Endothelial cell of umbilical vein (primary cell): ENCODE results near the gene TLR4. TPM values are rescaled to one million over a fixed set of nuclear protein-coding genes. Genes with fewer than 3 reads are reported as not detected.

Source experiments
- BruUV-seq: library from RNA; stranded (reverse); fragments of 400-500 nt; replicated peaks from 2 replicates; lab custom pipeline; 2021; lab: Mats Ljungman, UMichigan
- CTCF ChIA-PET: fragments of 300-600, 350-600 bp; sonication (Branson Sonifier 250); formaldehyde crosslinking; loops from one replicate; lab custom pipeline; 2021; ENCODE audit warnings: antibody characterized with exemption, inconsistent platforms; lab: Charles Lee
- POLR2A ChIA-PET: fragments of 300-600, 350-600 bp; sonication (Branson Sonifier 250); formaldehyde crosslinking; loops from one replicate; lab custom pipeline; 2021; ENCODE audit warnings: antibody characterized with exemption, inconsistent platforms; lab: Charles Lee
- DNase-seq: peaks from one replicate; pipeline ENCODE4 v3.0.0-alpha.2; 2011; ENCODE audit warnings: low read depth, low spot score
- FAIRE-seq: peaks from 2 replicates; lab custom pipeline; 2011; peaks lifted over from hg19 to GRCh38; lab: Jason Lieb, UNC
- H2AFZ ChIP-seq: 2 replicates; pipeline ENCODE4 v1.6.0; 2012; ENCODE audit warnings: low read depth, low read length, control low read depth, inconsistent platforms
- H3K27ac ChIP-seq: 2 replicates; pipeline ENCODE4 v1.5.1; 2011; ENCODE audit warnings: low read depth, mild to moderate bottlenecking, control low read depth, low read length, moderate library complexity; ENCODE audit not compliant: insufficient read depth
- H3K27me3 ChIP-seq, 2 experiments: 2 replicates each; pipeline versions ENCODE4 v1.6.0 to v1.6.1; 2011; ENCODE audit warnings: low read length in 2 of 2, mixed read lengths in 1 of 2; ENCODE audit not compliant: control insufficient read depth in 2 of 2, insufficient read depth in 2 of 2
- H3K36me3 ChIP-seq, 2 experiments: 2 replicates in 1 of 2; 3 replicates in 1 of 2; pipeline ENCODE4 v1.5.1; 2011; ENCODE audit warnings: low read length in 2 of 2, mild to moderate bottlenecking in 1 of 2, moderate library complexity in 1 of 2; ENCODE audit not compliant: control insufficient read depth in 2 of 2, insufficient read depth in 2 of 2; ENCODE audit errors: extremely low read depth in 1 of 2
- H3K4me1 ChIP-seq: 3 replicates; pipeline ENCODE4 v1.5.1; 2011; ENCODE audit warnings: mild to moderate bottlenecking, low read length; ENCODE audit not compliant: control insufficient read depth, insufficient read depth; ENCODE audit errors: extremely low read depth
- H3K4me2 ChIP-seq: 2 replicates; pipeline ENCODE4 v1.6.1; 2011; ENCODE audit warnings: low read length, control low read depth, mixed read lengths; ENCODE audit not compliant: insufficient read depth
- H3K4me3 ChIP-seq, 3 experiments: fragments of 200-600 bp in 1 of 3; sonication (generic), shearing (Covaris generic) in 1 of 3; replicated peaks in 1 of 3; 2 replicates each; pipeline ENCODE4 v1.5.1; 2011 to 2016; ENCODE audit warnings: control low read depth in 3 of 3, low read length in 3 of 3, mild to moderate bottlenecking in 2 of 3, inconsistent platforms in 1 of 3, low read depth in 1 of 3, moderate library complexity in 1 of 3; ENCODE audit not compliant: insufficient read depth in 1 of 3
- H3K79me2 ChIP-seq: 2 replicates; pipeline ENCODE4 v1.6.0; 2012; ENCODE audit warnings: low read length, inconsistent platforms; ENCODE audit not compliant: control insufficient read depth, insufficient read depth
- H3K9ac ChIP-seq: replicated peaks from 2 replicates; pipeline ENCODE3; 2011; ENCODE audit warnings: low read length, control low read depth; ENCODE audit not compliant: insufficient read depth; ENCODE audit errors: extremely low read depth
- H3K9me1 ChIP-seq: replicated peaks from 3 replicates; pipeline ENCODE4 v1.6.0; 2011; ENCODE audit warnings: mild to moderate bottlenecking, low read length; ENCODE audit not compliant: control insufficient read depth, insufficient read depth; ENCODE audit errors: extremely low read depth
- H3K9me3 ChIP-seq: replicated peaks from 2 replicates; pipeline ENCODE4 v1.5.1; 2012; ENCODE audit warnings: low read length, inconsistent platforms; ENCODE audit not compliant: control insufficient read depth, insufficient read depth
- H4K20me1 ChIP-seq: replicated peaks from 2 replicates; pipeline ENCODE3; 2011; ENCODE audit warnings: mild to moderate bottlenecking, low read length; ENCODE audit not compliant: control insufficient read depth, insufficient read depth; ENCODE audit errors: extremely low read depth
- EZH2 ChIP-seq: IDR thresholded peaks from 2 replicates; pipeline ENCODE4 v1.6.1; 2012; ENCODE audit warnings: borderline replicate concordance, low read depth, mild to moderate bottlenecking, moderate library complexity, low read length, inconsistent platforms; ENCODE audit not compliant: severe bottlenecking
- FOS ChIP-seq: IDR thresholded peaks from 2 replicates; pipeline ENCODE4 v1.6.1; 2011; ENCODE audit warnings: mild to moderate bottlenecking, low read length, moderate library complexity, borderline replicate concordance; ENCODE audit not compliant: insufficient read depth
- GATA2 ChIP-seq: IDR thresholded peaks from 2 replicates; pipeline ENCODE4 v1.7.0; 2011; ENCODE audit warnings: low read depth, mild to moderate bottlenecking, moderate library complexity, mixed read lengths, low read length; ENCODE audit not compliant: insufficient read length, insufficient read depth
- JUN ChIP-seq: IDR thresholded peaks from 2 replicates; pipeline ENCODE4 v1.6.1; 2011; ENCODE audit warnings: borderline replicate concordance, low read depth; ENCODE audit not compliant: insufficient read length, insufficient read depth
- MYC ChIP-seq: IDR thresholded peaks from one replicate; pipeline ENCODE4 v1.6.1; 2011; ENCODE audit warnings: mild to moderate bottlenecking, low read depth, low read length
- POLR2A ChIP-seq: IDR thresholded peaks from 2 replicates; pipeline ENCODE4 v1.6.1; 2012; ENCODE audit warnings: low read depth, mild to moderate bottlenecking, control low read depth, low read length
- POLR2AphosphoS5 ChIP-seq: IDR thresholded peaks from 2 replicates; pipeline ENCODE4 v1.6.1; 2012; ENCODE audit warnings: low read depth, mild to moderate bottlenecking, control low read depth, low read length, moderate library complexity; ENCODE audit not compliant: insufficient read depth
- dilution Hi-C: fragments of 300-500 bp; cut with MboI; formaldehyde crosslinking; loops from one replicate; pipeline ENCODE4 v1.15.0; 2019; ENCODE audit warnings: low sequenced_read_pairs; ENCODE audit not compliant: extremely low pct_ligation_motif_present
- intact Hi-C: fragments of 100-400 bp; cut with micrococcal nuclease; formaldehyde crosslinking; loops from one replicate; pipeline ENCODE4 v1.10.0; 2022
- polyA plus RNA-seq, 4 experiments: library from polyadenylated mRNA; depleted of rRNA in 3 of 4; stranded (reverse) in 3 of 4; unstranded in 1 of 4; fragments of >200 nt; gene quantifications; 2 replicates each; pipeline versions ENCODE4 v1.2.1 to v1.2.3, GENCODE V29; 2011 to 2012; ENCODE audit warnings: missing spikeins in 1 of 4
- total RNA-seq: library from RNA; stranded (reverse); gene quantifications from 2 replicates; pipeline ENCODE4 v1.2.3, GENCODE V29; 2021
- TF ChIP-seq, protein P1 (sequence below): IDR thresholded peaks from 2 replicates; pipeline ENCODE4 v1.6.1; 2011; ENCODE audit not compliant: insufficient read depth, insufficient read length
- TF ChIP-seq, protein P2 (sequence below), 2 donors: IDR thresholded peaks; 1 replicate in 1 of 2; 2 replicates in 1 of 2; pipeline ENCODE4 v1.5.1; 2011; ENCODE audit warnings: low read length in 2 of 2, mild to moderate bottlenecking in 2 of 2, moderate library complexity in 2 of 2, control low read depth in 1 of 2, inconsistent platforms in 1 of 2, low read depth in 1 of 2; ENCODE audit not compliant: insufficient read depth in 1 of 2; ENCODE audit errors: extremely low read depth in 1 of 2

Gene TLR4
- total and polyA plus RNA-seq, 2 donors (not counting 3 experiments of a cell fraction or from before 2014, with no cell fraction given) = 18.2 to 38.6 TPM

DNA sequence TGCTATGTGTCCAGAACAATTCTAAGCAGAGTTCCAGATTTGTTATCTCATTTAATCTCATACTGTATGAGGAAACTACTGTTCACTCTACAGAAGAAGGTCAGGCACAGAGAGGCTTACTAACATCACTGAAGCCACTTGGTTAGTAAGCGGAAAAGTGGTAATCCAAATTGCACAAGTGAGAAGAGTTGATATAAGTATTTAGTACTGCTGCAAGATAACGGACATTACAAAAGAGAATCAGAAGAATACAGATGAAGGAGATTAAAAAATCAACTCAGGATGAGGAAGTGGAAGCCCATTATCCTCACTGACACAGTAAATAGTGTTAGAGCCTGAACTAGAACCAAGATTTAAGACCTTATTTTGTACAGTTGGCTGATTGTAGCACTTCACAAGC lies 22.3 kb upstream of the TLR4 start:
- Histone ChIP-seq H3K9me3 (no peaks in the 10 kb centered on the region), H3K27ac (no peak overlapping the region), H3K27me3 (no peaks in the 10 kb centered on the region), H3K9me1 (no peaks in the 10 kb centered on the region), H3K79me2 (no peaks in the 10 kb centered on the region), H4K20me1 (no peaks in the 10 kb centered on the region), H3K9ac (no peak overlapping the region), H3K36me3 (no peaks in the 10 kb centered on the region), H3K4me1 (peaks cover 44% of the 10 kb centered on the region), H3K4me3 (no peak overlapping the region), H3K4me2 (no peak overlapping the region), H2AFZ (no peak overlapping the region)
- ChIA-PET POLR2A (no interaction called here), CTCF (interaction anchor here (1.4 kb wide), 1 partner anchor 10 kb away, joined by 3 read pairs; no protein-coding TSS in a partner anchor)
- dilution Hi-C loops = no loop called here
- no peak for DNase-seq
- no peak for FAIRE-seq
- intact Hi-C loops = no loop called here
- TF ChIP-seq, protein P1, sequence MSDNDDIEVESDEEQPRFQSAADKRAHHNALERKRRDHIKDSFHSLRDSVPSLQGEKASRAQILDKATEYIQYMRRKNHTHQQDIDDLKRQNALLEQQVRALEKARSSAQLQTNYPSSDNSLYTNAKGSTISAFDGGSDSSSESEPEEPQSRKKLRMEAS = no peak
- TF ChIP-seq JUN = no peak
- TF ChIP-seq, protein P2, sequence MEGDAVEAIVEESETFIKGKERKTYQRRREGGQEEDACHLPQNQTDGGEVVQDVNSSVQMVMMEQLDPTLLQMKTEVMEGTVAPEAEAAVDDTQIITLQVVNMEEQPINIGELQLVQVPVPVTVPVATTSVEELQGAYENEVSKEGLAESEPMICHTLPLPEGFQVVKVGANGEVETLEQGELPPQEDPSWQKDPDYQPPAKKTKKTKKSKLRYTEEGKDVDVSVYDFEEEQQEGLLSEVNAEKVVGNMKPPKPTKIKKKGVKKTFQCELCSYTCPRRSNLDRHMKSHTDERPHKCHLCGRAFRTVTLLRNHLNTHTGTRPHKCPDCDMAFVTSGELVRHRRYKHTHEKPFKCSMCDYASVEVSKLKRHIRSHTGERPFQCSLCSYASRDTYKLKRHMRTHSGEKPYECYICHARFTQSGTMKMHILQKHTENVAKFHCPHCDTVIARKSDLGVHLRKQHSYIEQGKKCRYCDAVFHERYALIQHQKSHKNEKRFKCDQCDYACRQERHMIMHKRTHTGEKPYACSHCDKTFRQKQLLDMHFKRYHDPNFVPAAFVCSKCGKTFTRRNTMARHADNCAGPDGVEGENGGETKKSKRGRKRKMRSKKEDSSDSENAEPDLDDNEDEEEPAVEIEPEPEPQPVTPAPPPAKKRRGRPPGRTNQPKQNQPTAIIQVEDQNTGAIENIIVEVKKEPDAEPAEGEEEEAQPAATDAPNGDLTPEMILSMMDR (IDR thresholded peaks at IDR 0.05; ENCODE audit: extremely low read depth in 1 of 2, insufficient read depth in 1 of 2, low read depth in 1 of 2, low read length in 2 of 2) = no peak
- no peak for TF ChIP-seq MYC
- no peak for TF ChIP-seq POLR2A
- TF ChIP-seq EZH2 = no peak
- no peak for TF ChIP-seq GATA2
- no peak for TF ChIP-seq FOS
- TF ChIP-seq POLR2AphosphoS5 = no peak
- BruUV-seq = no TSS peak
